Parathyroid adenoma (tissue), 2 donors: Measurements from ENCODE around the gene YWHAQ.

ENCODE experiments used
- H2AFZ ChIP-seq: fragments of 300-600 bp; sonication (generic); one replicate; pipeline ENCODE4 v1.7.0; 2017; ENCODE audit warnings: antibody characterized with exemption, mild to moderate bottlenecking
- H3K27ac ChIP-seq: fragments of 300-600 bp; sonication (generic); one replicate; pipeline ENCODE4 v1.7.0; 2017
- H3K27me3 ChIP-seq: fragments of 300-600 bp; sonication (generic); one replicate; pipeline ENCODE4 v1.7.0; 2017; ENCODE audit warnings: low read length; ENCODE audit not compliant: control insufficient read depth, insufficient read depth
- H3K36me3 ChIP-seq: fragments of 300-600 bp; sonication (generic); one replicate; pipeline ENCODE4 v1.7.0; 2017; ENCODE audit warnings: low read length; ENCODE audit not compliant: control insufficient read depth, insufficient read depth
- H3K4me1 ChIP-seq: fragments of 300-600 bp; sonication (generic); one replicate; pipeline ENCODE4 v1.7.0; 2017; ENCODE audit warnings: control low read depth
- H3K4me2 ChIP-seq: fragments of 300-600 bp; sonication (generic); one replicate; pipeline ENCODE4 v1.7.0; 2017; ENCODE audit warnings: low read length
- H3K4me3 ChIP-seq: fragments of 300-600 bp; sonication (generic); one replicate; pipeline ENCODE4 v1.7.0; 2017; ENCODE audit warnings: low read depth, low read length
- H3K79me2 ChIP-seq: fragments of 300-600 bp; sonication (generic); one replicate; pipeline ENCODE4 v1.7.0; 2017; ENCODE audit warnings: control low read depth
- H3K9ac ChIP-seq: fragments of 300-600 bp; sonication (generic); one replicate; pipeline ENCODE4 v1.7.0; 2017; ENCODE audit warnings: mild to moderate bottlenecking
- H3K9me3 ChIP-seq: fragments of 300-600 bp; sonication (generic); one replicate; pipeline ENCODE4 v1.7.0; 2017; ENCODE audit warnings: low read length; ENCODE audit not compliant: control insufficient read depth
- CTCF ChIP-seq: fragments of 300-600 bp; sonication (generic); IDR thresholded peaks from one replicate; pipeline ENCODE4 v1.7.0; 2017; ENCODE audit warnings: antibody characterized with exemption, mild to moderate bottlenecking
- donor health status: primary hyperparathyroidism.

The YWHAQ gene

GRCh38 chr2:9639000-9639602, 8.3 kb upstream of the YWHAQ start:
- Histone ChIP-seq H3K4me3 (no peak overlapping the region), H3K27me3 (no peaks in the 10 kb centered on the region), H3K79me2 (no peaks in the 10 kb centered on the region), H3K9me3 (no peaks in the 10 kb centered on the region), H3K9ac (no peak overlapping the region), H2AFZ (no peak overlapping the region), H3K27ac (no peak overlapping the region), H3K36me3 (no peaks in the 10 kb centered on the region), H3K4me2 (no peak overlapping the region), H3K4me1 (no peaks in the 10 kb centered on the region)
- no peak for TF ChIP-seq CTCF

- Histone ChIP-seq H3K27me3 (no peaks in the 10 kb centered on the region), H2AFZ (no peak overlapping the region), H3K4me3 (no peak overlapping the region), H3K9me3 (no peaks in the 10 kb centered on the region), H3K4me1 (no peaks in the 10 kb centered on the region), H3K27ac (no peak overlapping the region), H3K36me3 (no peaks in the 10 kb centered on the region), H3K79me2 (no peaks in the 10 kb centered on the region), H3K9ac (no peak overlapping the region), H3K4me2 (no peak overlapping the region)
- TF ChIP-seq CTCF: no peak
Measured at GRCh38 chr2:9638532-9638931, 7.7 kb upstream of the YWHAQ start.

- no peak for TF ChIP-seq CTCF
- Histone ChIP-seq H3K9ac (no peak overlapping the region), H3K4me3 (no peak overlapping the region), H3K4me1 (no peaks in the 10 kb centered on the region), H3K9me3 (no peaks in the 10 kb centered on the region), H3K36me3 (no peaks in the 10 kb centered on the region), H3K79me2 (no peaks in the 10 kb centered on the region), H3K27ac (no peak overlapping the region), H2AFZ (no peak overlapping the region), H3K4me2 (no peak overlapping the region), H3K27me3 (no peaks in the 10 kb centered on the region)
Measured at GRCh38 chr2:9637330-9637729, 6.5 kb upstream of the YWHAQ start.

- Histone ChIP-seq H3K79me2 (no peaks in the 10 kb centered on the region), H3K27ac (no peak overlapping the region), H3K36me3 (no peaks in the 10 kb centered on the region), H3K4me3 (no peak overlapping the region), H3K4me1 (peaks cover 7% of the 10 kb centered on the region), H2AFZ (no peak overlapping the region), H3K4me2 (no peak overlapping the region), H3K9me3 (no peaks in the 10 kb centered on the region), H3K9ac (no peak overlapping the region), H3K27me3 (no peaks in the 10 kb centered on the region)
- TF ChIP-seq CTCF: no peak
Measured at GRCh38 chr2:9634133-9634532, 3.3 kb upstream of the YWHAQ start.
